WTC11 (cell line): Measurements from ENCODE around the gene KDM5A.
"Not testable (repeated sequence)": the region's sequence is repeated elsewhere in the genome, so short reads cannot be mapped to it uniquely, and the experiment has no call there.

Experiments
- TF ChIP-seq, protein P1 (sequence below): sonication (generic); formaldehyde crosslinking; IDR thresholded peaks from 2 replicates; pipeline ENCODE4 v1.8.1; 2023; ENCODE audit warnings: mild to moderate bottlenecking, missing genetic modification reagents, moderate library complexity
- TF ChIP-seq, protein P2 (sequence below): fragments of 200-600 bp; IDR thresholded peaks from 2 replicates; pipeline ENCODE4 v1.8.0; 2022; ENCODE audit warnings: antibody characterized with exemption
- TF ChIP-seq, protein P3 (sequence below): sonication (generic); formaldehyde crosslinking; IDR thresholded peaks from 2 replicates; pipeline ENCODE4 v1.8.1; 2023; ENCODE audit warnings: mild to moderate bottlenecking, moderate library complexity, missing genetic modification reagents

DNA sequence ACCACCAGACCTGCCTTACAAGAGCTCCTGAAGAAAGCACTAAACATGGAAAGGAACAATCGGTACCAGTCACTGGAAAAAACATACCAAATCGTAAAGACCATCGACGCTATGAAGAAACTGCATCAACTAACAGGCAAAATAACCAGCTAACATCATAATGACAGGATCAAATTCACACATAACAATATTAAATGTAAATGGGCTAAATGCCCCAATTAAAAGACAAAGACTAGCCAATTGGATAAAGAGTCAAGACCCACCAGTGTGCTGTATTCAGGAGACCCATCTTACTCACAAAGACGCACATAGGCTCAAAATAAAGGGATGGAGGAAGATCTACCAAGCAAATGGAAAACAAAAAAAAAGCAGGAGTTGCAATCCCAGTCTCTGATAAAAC is 89.6 kb downstream of the KDM5A start:
- TF ChIP-seq, protein P1, sequence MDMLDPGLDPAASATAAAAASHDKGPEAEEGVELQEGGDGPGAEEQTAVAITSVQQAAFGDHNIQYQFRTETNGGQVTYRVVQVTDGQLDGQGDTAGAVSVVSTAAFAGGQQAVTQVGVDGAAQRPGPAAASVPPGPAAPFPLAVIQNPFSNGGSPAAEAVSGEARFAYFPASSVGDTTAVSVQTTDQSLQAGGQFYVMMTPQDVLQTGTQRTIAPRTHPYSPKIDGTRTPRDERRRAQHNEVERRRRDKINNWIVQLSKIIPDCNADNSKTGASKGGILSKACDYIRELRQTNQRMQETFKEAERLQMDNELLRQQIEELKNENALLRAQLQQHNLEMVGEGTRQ (CRISPR knock-in tag): not testable (repeated sequence)
- TF ChIP-seq, protein P2, sequence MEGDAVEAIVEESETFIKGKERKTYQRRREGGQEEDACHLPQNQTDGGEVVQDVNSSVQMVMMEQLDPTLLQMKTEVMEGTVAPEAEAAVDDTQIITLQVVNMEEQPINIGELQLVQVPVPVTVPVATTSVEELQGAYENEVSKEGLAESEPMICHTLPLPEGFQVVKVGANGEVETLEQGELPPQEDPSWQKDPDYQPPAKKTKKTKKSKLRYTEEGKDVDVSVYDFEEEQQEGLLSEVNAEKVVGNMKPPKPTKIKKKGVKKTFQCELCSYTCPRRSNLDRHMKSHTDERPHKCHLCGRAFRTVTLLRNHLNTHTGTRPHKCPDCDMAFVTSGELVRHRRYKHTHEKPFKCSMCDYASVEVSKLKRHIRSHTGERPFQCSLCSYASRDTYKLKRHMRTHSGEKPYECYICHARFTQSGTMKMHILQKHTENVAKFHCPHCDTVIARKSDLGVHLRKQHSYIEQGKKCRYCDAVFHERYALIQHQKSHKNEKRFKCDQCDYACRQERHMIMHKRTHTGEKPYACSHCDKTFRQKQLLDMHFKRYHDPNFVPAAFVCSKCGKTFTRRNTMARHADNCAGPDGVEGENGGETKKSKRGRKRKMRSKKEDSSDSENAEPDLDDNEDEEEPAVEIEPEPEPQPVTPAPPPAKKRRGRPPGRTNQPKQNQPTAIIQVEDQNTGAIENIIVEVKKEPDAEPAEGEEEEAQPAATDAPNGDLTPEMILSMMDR: not testable (repeated sequence)
- TF ChIP-seq, protein P3, sequence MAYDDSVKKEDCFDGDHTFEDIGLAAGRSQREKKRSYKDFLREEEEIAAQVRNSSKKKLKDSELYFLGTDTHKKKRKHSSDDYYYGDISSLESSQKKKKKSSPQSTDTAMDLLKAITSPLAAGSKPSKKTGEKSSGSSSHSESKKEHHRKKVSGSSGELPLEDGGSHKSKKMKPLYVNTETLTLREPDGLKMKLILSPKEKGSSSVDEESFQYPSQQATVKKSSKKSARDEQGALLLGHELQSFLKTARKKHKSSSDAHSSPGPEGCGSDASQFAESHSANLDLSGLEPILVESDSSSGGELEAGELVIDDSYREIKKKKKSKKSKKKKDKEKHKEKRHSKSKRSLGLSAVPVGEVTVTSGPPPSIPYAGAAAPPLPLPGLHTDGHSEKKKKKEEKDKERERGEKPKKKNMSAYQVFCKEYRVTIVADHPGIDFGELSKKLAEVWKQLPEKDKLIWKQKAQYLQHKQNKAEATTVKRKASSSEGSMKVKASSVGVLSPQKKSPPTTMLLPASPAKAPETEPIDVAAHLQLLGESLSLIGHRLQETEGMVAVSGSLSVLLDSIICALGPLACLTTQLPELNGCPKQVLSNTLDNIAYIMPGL (CRISPR knock-in tag): not testable (repeated sequence)
